Measurements from ENCODE around the gene KRT31.
A peak's percentile ranks its signal among the peaks of the same experiment; 100 is the strongest.
"Not testable (repeated sequence)": the region's sequence is repeated elsewhere in the genome, so short reads cannot be mapped to it uniquely, and the experiment has no call there.

KRT31 gene

GRCh38 chr17:41413982-41414381, 16.6 kb upstream of the KRT31 start:
- Mint-ChIP-seq H3K27ac (no peak overlapping the region), H3K4me3 (no peak overlapping the region), H3K9me3 (no peaks in the 10 kb centered on the region), H3K4me1 (ENCODE audit: low read depth in 2 of 2) (peaks cover 2 to 4% of the 10 kb centered on the region in 2 donors), H3K36me3 (ENCODE audit: insufficient read depth) (no peaks in the 10 kb centered on the region), H3K27me3 (peaks cover 0 to 13% of the 10 kb centered on the region in 2 donors)
- no peak for DNase-seq
- no peak for ATAC-seq (replicated peaks)

DNA sequence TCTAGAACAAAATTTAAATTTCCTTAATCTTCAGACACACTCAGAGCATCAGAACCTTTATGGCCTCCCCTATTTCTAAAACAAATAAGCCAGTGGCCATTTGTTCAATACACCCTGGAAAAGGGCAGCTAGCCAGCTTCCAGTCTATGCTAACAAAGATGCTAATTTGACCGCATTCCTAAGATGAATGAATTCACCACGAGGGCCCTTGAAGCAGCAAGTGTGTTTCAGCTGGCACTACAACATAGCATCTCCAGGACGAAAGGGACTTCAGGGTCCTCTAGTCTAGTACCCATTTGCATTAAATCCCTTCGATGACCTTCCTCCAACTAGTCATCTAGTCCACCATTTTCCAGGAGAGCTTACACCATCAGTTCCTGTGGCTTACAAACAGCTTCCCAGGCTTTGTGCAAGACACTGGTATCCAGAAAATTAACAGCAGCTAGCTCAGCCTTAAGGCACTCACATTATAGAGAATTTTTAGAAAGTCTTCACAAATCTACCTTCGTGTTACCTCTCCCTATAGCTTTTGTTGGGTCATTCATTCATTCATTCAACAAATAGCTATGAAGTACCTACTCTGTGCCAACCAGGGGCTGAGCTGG, 16.0 kb upstream of the KRT31 start:
- ATAC-seq (replicated peaks), result no peak
- H3K27ac Mint-ChIP-seq, result no peak overlapping the region
- no peak overlapping the region for H3K4me3 Mint-ChIP-seq
- no peaks in the 10 kb centered on the region for H3K9me3 Mint-ChIP-seq
- H3K36me3 Mint-ChIP-seq (ENCODE audit: insufficient read depth), result no peaks in the 10 kb centered on the region
- DNase-seq, result no peak
- peaks cover 5 to 10% of the 10 kb centered on the region in 2 donors for H3K4me1 Mint-ChIP-seq (ENCODE audit: low read depth in 2 of 2)
- peaks cover 0 to 18% of the 10 kb centered on the region in 2 donors for H3K27me3 Mint-ChIP-seq

GRCh38 chr17:41411072-41411840, 13.8 kb upstream of the KRT31 start:
- no peak for DNase-seq
- peaks cover 5 to 11% of the 10 kb centered on the region in 2 donors for H3K4me1 Mint-ChIP-seq (ENCODE audit: low read depth in 2 of 2)
- no peak overlapping the region for H3K4me3 Mint-ChIP-seq
- no peak overlapping the region for H3K27ac Mint-ChIP-seq
- H3K27me3 Mint-ChIP-seq, result peaks cover 0 to 23% of the 10 kb centered on the region in 2 donors
- no peaks in the 10 kb centered on the region for H3K36me3 Mint-ChIP-seq (ENCODE audit: insufficient read depth)
- ATAC-seq (replicated peaks), result no peak
- no peaks in the 10 kb centered on the region for H3K9me3 Mint-ChIP-seq

- Mint-ChIP-seq H3K9me3 (no peaks in the 10 kb centered on the region), H3K27ac (no peak overlapping the region), H3K27me3 (peaks cover 4 to 15% of the 10 kb centered on the region in 2 donors), H3K4me1 (ENCODE audit: low read depth in 2 of 2) (peaks cover 17 to 31% of the 10 kb centered on the region in 2 donors), H3K4me3 (no peak overlapping the region), H3K36me3 (ENCODE audit: insufficient read depth) (no peaks in the 10 kb centered on the region)
- no peak for ATAC-seq (replicated peaks)
- no peak for DNase-seq
These were observed 9.8 kb upstream of the KRT31 start for GRCh38 chr17:41407226-41407625.

DNA sequence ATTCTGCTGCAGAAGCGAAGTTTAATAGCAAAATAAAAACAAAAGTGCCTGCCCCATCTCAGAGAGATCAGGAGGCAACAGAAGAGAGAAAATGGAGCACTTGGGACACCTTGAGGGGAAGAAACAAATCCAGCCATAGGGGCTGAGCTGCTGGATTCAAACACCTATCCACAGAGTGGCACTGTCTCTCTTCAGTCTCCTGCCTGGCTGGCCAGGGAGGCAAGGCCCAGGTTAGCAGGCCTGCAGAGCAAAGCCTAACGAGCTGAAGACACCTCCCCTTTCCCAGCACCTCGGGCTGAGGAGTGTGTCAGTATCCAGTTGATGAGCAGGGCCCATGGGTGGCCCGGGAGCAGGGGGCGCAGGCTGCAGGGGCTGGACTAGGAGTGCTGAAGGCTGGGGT, 8.8 kb upstream of the KRT31 start:
- peak overlapping the region in 1 of 2 donors; percentile 42 for H3K27ac Mint-ChIP-seq

DNA sequence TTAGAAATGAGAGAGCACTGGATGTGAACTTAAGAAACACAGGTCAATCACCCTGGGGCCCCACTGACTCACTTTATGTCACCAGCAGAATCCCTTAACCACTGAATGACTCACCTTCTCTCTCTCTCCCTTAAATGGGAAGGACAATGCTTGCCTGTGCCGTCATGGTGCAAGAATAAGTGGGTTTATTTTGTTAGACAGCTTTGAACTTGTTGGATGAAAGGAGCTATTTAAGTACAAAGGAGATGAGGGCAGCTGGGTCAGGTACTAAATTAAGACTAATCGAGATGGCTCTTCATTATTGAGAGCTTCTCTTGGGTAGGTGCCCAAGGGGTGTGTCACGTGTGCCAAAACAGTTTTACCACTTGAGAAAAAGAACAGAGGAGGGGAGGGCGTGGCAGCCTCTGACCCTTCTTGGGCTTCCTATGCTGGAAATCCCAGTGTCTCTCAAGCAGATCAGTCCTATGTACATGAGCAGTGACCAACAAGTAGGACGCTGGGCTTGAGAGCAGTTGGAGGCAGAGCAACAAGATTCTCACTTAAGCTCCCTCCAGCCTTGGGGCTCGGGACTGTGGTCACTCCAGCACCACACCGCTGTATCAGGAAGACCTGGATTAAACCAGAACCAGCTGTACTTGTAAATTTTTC, 6.7 kb upstream of the KRT31 start:
- no peaks in the 10 kb centered on the region for H3K9me3 Mint-ChIP-seq
- peaks cover 17 to 33% of the 10 kb centered on the region in 2 donors for H3K4me1 Mint-ChIP-seq (ENCODE audit: low read depth in 2 of 2)
- peaks cover 6 to 10% of the 10 kb centered on the region in 2 donors for H3K27me3 Mint-ChIP-seq
- H3K27ac Mint-ChIP-seq, result peak overlapping the region; percentile 29 to 59
- ATAC-seq (replicated peaks) (peak; percentile 85), DNase-seq (no peak)
- no peaks in the 10 kb centered on the region for H3K36me3 Mint-ChIP-seq (ENCODE audit: insufficient read depth)
- peak overlapping the region; percentile 4 to 28 for H3K4me3 Mint-ChIP-seq

More for the DNA sequence above, 8.8 kb upstream of the KRT31 start:
- H3K4me1 Mint-ChIP-seq (ENCODE audit: low read depth in 2 of 2), result peaks cover 17 to 32% of the 10 kb centered on the region in 2 donors
- no peak for DNase-seq
- no peaks in the 10 kb centered on the region for H3K36me3 Mint-ChIP-seq (ENCODE audit: insufficient read depth)
- H3K4me3 Mint-ChIP-seq, result no peak overlapping the region
- no peak for ATAC-seq (replicated peaks)
- H3K9me3 Mint-ChIP-seq, result no peaks in the 10 kb centered on the region
- peaks cover 6 to 14% of the 10 kb centered on the region in 2 donors for H3K27me3 Mint-ChIP-seq

- no peaks in the 10 kb centered on the region for H3K9me3 Mint-ChIP-seq
- peak overlapping the region; percentile 29 to 59 for H3K27ac Mint-ChIP-seq
- peaks cover 12 to 28% of the 10 kb centered on the region in 2 donors for H3K4me1 Mint-ChIP-seq (ENCODE audit: low read depth in 2 of 2)
- DNase-seq, result no peak
- H3K4me3 Mint-ChIP-seq, result peak overlapping the region; percentile 4 to 28
- peaks cover 5 to 6% of the 10 kb centered on the region in 2 donors for H3K27me3 Mint-ChIP-seq
- H3K36me3 Mint-ChIP-seq (ENCODE audit: insufficient read depth), result no peaks in the 10 kb centered on the region
- no peak for ATAC-seq (replicated peaks)
These were observed 6.1 kb upstream of the KRT31 start for GRCh38 chr17:41403404-41404023.

DNA sequence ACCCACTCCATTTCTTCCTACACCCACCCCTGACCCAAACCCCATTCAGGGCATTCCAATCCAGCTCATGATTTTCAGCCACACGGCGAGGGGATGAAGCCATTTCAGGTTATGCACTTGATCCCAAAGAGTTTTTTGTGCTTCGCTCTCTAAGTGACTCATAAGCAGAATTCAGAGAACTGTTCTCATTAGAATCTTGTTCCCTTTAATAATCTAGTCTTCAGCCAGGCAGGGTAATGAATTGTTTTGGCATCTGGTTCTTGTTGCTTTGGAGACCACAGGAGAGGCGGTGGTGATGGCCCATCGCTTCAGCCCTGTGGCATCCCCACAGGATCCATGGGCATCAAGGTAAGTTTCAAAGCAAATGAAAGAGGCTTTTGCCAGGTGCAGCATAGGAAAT, 4.8 kb upstream of the KRT31 start:
- H3K36me3 Mint-ChIP-seq (ENCODE audit: insufficient read depth), result no peaks in the 10 kb centered on the region
- no peak overlapping the region for H3K4me3 Mint-ChIP-seq
- ATAC-seq (replicated peaks) (no peak), DNase-seq (no peak)
- H3K27me3 Mint-ChIP-seq, result peaks cover 0 to 15% of the 10 kb centered on the region in 2 donors
- no peaks in the 10 kb centered on the region for H3K9me3 Mint-ChIP-seq
- H3K4me1 Mint-ChIP-seq (ENCODE audit: low read depth in 2 of 2), result peaks cover 12 to 23% of the 10 kb centered on the region in 2 donors
- H3K27ac Mint-ChIP-seq, result peak overlapping the region in 1 of 2 donors; percentile 4

DNA sequence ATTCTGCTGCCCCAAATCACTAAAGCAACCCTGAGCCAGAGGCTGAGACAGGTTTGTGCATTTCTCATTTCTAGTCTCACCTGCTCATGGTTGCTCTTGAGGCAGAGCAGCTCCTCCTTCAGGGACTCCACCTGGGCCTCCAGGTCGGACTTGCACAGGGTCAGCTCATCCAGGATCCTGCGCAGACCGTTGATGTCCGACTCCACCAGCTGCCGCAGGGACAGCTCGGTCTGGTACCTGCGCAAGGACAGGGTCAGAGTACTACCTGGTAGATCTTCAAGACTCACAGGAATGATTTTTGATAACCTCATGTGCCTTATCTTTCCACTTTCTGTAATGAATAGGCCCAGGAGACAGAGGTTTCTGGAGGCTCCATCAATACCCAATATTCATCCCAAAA, 1.1 kb downstream of the KRT31 start:
- no peak overlapping the region for H3K27ac Mint-ChIP-seq
- H3K9me3 Mint-ChIP-seq, result no peaks in the 10 kb centered on the region
- H3K4me1 Mint-ChIP-seq (ENCODE audit: low read depth in 2 of 2), result peaks cover 0 to 2% of the 10 kb centered on the region in 2 donors
- no peak overlapping the region for H3K4me3 Mint-ChIP-seq
- ATAC-seq (replicated peaks) (no peak), DNase-seq (no peak)
- H3K27me3 Mint-ChIP-seq, result peaks cover 25 to 37% of the 10 kb centered on the region in 2 donors
- H3K36me3 Mint-ChIP-seq (ENCODE audit: insufficient read depth), result peaks cover 3% of the 10 kb centered on the region

DNA sequence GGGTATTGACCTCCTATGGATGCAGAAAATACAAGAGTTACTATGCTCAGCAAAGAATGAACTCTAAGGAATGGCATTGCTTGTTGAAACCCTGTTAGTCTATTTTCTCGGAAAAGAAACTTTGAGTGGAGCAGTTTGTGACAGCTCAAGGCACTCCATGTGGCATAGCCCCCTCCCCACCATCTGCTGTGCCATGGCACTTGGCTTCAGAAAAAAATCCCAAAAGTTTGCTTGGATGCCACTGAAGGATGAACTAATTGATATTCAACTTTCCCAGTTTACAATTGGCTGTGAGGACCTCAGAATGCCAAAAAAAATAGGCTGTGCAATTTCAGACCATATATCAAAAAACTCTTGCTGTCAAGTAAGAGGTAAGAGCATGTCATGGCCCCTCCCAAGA, 1.8 kb downstream of the KRT31 start:
- Mint-ChIP-seq H3K9me3 (no peaks in the 10 kb centered on the region), H3K27me3 (peaks cover 30 to 45% of the 10 kb centered on the region in 2 donors), H3K4me1 (ENCODE audit: low read depth in 2 of 2) (peaks cover 0 to 2% of the 10 kb centered on the region in 2 donors), H3K27ac (no peak overlapping the region), H3K36me3 (ENCODE audit: insufficient read depth) (peaks cover 3% of the 10 kb centered on the region), H3K4me3 (no peak overlapping the region)
- DNase-seq (no peak), ATAC-seq (replicated peaks) (no peak)

DNA sequence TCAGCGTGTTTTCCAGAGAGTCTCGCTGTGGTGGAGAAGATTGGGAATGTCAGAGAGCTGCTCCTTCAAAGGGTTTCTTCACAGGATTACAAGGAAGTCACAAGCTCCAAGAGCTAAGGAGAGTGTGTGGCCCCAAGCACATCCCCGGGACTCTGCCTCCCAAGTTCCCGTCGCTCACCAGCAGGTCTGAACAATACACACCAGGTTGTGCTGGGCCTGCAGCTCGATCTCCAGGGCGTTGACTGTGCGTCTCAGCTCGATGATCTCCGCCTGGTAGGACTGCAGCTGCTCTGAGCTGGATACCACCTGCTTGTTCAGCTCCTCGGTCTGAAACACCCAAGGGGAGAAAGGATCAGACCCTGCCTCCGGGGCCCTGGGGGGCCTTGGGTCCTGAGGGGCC, 2.4 kb downstream of the KRT31 start:
- not testable (repeated sequence) for DNase-seq, H3K9me3 Mint-ChIP-seq

DNA sequence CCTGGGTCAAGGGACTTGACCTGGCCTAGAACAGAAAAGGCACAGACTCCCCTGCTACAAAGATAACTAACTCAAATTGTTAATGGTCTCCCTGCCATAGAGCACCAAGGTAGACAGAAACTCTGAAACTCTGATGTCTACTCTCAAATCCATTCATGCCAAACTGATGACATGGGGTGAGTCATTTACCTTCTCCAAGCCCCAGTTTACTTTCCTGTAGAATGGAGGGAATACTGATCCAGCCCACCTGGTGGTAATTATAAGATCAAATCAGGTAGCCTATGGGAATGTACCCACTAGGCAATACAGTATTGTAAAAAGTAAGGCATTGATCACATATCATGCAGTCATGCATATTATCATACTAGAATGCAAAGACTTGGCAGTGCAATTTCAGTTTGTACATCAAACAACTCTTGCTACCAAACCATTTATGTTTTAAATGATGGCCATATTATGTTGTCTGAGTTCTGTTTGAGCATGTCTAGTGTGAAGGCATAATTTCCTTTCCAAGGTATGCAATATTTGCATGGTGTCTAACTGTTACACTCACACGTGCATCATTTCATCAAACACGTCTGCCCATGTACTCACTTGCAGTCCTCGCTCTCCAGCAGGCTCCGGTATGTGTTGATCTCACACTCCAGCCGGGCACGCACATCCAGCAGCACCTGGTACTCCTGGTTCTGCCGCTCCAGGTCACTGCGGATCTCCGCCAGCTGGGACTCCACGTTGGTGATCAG, 3.0 kb downstream of the KRT31 start:
- peaks cover 42 to 57% of the 10 kb centered on the region in 2 donors for H3K27me3 Mint-ChIP-seq
- no peak overlapping the region for H3K27ac Mint-ChIP-seq
- H3K4me1 Mint-ChIP-seq (ENCODE audit: low read depth in 2 of 2), result peaks cover 0 to 2% of the 10 kb centered on the region in 2 donors
- DNase-seq (no peak), ATAC-seq (replicated peaks) (no peak)
- H3K4me3 Mint-ChIP-seq, result no peak overlapping the region
- peaks cover 3% of the 10 kb centered on the region for H3K36me3 Mint-ChIP-seq (ENCODE audit: insufficient read depth)
- H3K9me3 Mint-ChIP-seq, result no peaks in the 10 kb centered on the region

More for the DNA sequence above, 2.4 kb downstream of the KRT31 start:
- H3K4me3 Mint-ChIP-seq; H3K27ac Mint-ChIP-seq; ATAC-seq (replicated peaks); H3K4me1 Mint-ChIP-seq (ENCODE audit: low read depth in 2 of 2); H3K36me3 Mint-ChIP-seq (ENCODE audit: insufficient read depth): not testable (repeated sequence)
- peaks cover 36 to 50% of the 10 kb centered on the region in 2 donors for H3K27me3 Mint-ChIP-seq

DNA sequence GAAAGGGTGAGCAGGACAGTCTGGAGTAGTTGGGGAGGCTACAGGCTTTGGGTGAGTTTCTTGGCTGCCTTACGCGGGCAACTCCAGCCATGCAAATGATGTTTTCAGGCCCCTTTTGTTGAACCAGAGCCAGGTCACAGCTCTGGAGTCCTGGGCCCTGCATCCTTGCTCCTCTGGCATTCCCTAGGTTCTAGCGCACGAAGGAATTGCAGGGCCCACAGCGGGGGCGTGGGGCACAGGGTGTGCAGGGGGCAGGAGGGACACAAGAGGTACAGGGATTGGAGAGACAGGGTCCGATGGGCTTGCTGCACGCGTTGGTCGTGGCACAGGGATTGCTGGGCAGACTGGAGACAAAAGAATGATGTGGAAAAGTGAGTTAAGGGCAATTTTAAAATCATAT, 3.6 kb downstream of the KRT31 start:
- H3K27ac Mint-ChIP-seq, result no peak overlapping the region
- H3K9me3 Mint-ChIP-seq, result no peaks in the 10 kb centered on the region
- ATAC-seq (replicated peaks) (no peak), DNase-seq (no peak)
- peaks cover 3% of the 10 kb centered on the region for H3K36me3 Mint-ChIP-seq (ENCODE audit: insufficient read depth)
- H3K4me1 Mint-ChIP-seq (ENCODE audit: low read depth in 2 of 2), result no peaks in the 10 kb centered on the region
- H3K4me3 Mint-ChIP-seq, result no peak overlapping the region
- H3K27me3 Mint-ChIP-seq, result peaks cover 48 to 63% of the 10 kb centered on the region in 2 donors

Measured in effector memory CD8-positive, alpha-beta T cell (primary cell).